IPS-11a (cell line): Measurements from ENCODE around the gene PSMD11.

ENCODE experiments used
- H3K4me3 ChIP-seq: one replicate; pipeline ENCODE4 v1.5.1; 2013; ENCODE audit warnings: low read depth, low read length, control low read depth

PSMD11 gene

DNA sequence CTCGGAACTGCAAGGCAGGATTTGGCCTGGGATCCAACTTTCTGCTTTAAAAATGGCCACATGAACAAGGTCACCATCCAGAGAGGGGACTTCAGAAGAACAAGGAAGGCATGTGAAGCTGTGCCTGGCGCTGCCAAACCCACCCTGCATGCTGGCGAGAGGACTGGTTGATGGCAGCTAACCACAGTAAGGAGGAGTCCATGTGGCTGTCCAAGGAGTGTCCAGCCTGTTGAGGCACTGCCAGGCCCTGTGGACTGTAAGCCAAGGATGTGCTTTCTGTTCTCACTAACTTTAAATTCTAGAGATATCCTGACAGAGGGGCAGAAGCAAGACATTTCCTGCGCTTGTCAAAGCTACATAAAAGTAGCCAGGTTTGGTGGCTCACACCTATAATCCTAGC is 82.8 kb downstream of the PSMD11 start:
- no peak overlapping the region for H3K4me3 ChIP-seq

GRCh38 chr17:32528825-32529224 is 84.5 kb downstream of the PSMD11 start:
- no peak overlapping the region for H3K4me3 ChIP-seq

DNA sequence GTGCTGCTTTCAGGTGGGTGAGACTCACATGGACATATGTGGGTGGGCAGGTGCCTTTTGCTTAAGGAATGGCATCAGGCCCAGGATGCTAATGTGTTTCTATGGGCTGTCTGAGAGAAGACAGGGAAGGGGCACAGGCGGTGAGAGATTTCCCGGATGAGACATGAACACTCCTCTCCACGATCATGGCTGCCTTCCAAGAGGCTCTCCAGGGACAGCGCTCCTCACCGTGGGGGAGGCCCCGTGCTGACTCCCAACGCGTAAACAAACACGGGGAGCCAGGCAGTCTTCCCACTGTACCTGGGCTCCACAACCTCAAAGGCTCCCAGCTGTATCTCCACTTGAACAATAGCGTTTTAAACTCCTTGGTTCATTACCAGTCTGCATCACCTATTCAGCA is 85.3 kb downstream of the PSMD11 start:
- H3K4me3 ChIP-seq: no peak overlapping the region
